Testis (tissue), 2 donors: Measurements from ENCODE around the gene CCDC120.

ENCODE experiments used
- CTCF ChIP-seq, 3 experiments: fragments of 450-650 bp in 2 of 3; fragments of 200-600 bp in 1 of 3; sonication (generic) in 1 of 3; IDR thresholded peaks; one replicate each; pipeline ENCODE4 v1.5.1; 2016 to 2019; ENCODE audit warnings: antibody characterized with exemption in 3 of 3, mild to moderate bottlenecking in 2 of 3, moderate library complexity in 1 of 3
- POLR2A ChIP-seq: fragments of 450-650 bp; IDR thresholded peaks from one replicate; pipeline ENCODE4 v1.6.1; 2017; ENCODE audit warnings: antibody characterized with exemption, mild to moderate bottlenecking, moderate library complexity

- TF ChIP-seq CTCF (IDR thresholded peaks at IDR 0.05) (no peak), POLR2A (no peak)
Observed at GRCh38 chrX:49102190-49102589, 43.4 kb downstream of the CCDC120 start.
